ENCODE results near the gene RTL1.

DNA sequence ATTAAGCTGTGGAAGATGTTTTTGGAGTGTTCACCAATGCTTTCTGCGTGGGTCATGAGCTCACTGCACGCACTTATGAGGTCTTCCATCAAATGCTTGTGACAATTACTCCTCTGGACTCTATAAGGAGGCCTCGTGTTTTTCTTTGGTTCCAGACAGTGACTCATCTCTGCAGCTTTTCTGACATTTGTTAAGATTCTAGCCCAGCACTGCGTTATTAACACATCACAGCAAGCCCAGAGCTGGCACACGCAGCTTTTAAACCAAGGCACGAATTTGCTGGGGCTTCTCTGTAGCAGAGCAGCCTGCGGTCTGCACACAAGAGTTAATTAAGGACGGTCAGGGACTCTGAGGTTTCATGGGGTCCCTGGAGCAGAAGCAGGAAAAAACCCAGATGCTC lies 60.7 kb downstream of the RTL1 start:
- TF ChIP-seq, protein P1, sequence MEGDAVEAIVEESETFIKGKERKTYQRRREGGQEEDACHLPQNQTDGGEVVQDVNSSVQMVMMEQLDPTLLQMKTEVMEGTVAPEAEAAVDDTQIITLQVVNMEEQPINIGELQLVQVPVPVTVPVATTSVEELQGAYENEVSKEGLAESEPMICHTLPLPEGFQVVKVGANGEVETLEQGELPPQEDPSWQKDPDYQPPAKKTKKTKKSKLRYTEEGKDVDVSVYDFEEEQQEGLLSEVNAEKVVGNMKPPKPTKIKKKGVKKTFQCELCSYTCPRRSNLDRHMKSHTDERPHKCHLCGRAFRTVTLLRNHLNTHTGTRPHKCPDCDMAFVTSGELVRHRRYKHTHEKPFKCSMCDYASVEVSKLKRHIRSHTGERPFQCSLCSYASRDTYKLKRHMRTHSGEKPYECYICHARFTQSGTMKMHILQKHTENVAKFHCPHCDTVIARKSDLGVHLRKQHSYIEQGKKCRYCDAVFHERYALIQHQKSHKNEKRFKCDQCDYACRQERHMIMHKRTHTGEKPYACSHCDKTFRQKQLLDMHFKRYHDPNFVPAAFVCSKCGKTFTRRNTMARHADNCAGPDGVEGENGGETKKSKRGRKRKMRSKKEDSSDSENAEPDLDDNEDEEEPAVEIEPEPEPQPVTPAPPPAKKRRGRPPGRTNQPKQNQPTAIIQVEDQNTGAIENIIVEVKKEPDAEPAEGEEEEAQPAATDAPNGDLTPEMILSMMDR (IDR thresholded peaks at IDR 0.05): no peak
- no peak for TF ChIP-seq POLR2A (IDR thresholded peaks at IDR 0.05; ENCODE audit: low read depth)

Measured in esophagus muscularis mucosa (tissue), 3 donors.